HL-60 (cell line): Measurements from ENCODE around the gene CTNNA1.

ENCODE experiments used
- POLR2AphosphoS5 ChIP-seq: IDR thresholded peaks from 2 replicates; pipeline ENCODE4 v1.6.1; 2012; ENCODE audit warnings: low read depth
- TF ChIP-seq, protein P1 (sequence below): IDR thresholded peaks from one replicate; pipeline ENCODE4 v1.5.1; 2011; ENCODE audit warnings: low read length, control low read depth, inconsistent platforms; ENCODE audit not compliant: insufficient read depth

DNA sequence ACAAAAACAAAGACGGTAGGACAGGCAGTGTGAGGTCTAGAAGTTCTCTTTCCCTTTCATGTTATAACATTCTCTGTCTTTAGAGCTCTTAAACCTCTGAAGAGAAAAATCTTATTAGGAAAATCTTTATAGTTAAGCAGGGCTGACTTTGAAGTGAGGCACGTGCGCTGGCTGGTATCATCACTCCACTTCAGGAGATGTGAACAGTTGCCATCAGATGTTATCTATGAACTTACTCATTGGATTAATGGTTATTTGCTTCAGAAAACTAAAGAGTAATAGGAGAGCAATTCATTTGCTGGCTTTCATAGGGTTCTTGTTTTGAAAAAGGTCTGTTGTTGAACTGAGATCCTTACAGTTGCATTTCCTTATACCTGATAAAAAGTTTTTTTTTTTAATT lies 96.2 kb downstream of the CTNNA1 start:
- TF ChIP-seq, protein P1, sequence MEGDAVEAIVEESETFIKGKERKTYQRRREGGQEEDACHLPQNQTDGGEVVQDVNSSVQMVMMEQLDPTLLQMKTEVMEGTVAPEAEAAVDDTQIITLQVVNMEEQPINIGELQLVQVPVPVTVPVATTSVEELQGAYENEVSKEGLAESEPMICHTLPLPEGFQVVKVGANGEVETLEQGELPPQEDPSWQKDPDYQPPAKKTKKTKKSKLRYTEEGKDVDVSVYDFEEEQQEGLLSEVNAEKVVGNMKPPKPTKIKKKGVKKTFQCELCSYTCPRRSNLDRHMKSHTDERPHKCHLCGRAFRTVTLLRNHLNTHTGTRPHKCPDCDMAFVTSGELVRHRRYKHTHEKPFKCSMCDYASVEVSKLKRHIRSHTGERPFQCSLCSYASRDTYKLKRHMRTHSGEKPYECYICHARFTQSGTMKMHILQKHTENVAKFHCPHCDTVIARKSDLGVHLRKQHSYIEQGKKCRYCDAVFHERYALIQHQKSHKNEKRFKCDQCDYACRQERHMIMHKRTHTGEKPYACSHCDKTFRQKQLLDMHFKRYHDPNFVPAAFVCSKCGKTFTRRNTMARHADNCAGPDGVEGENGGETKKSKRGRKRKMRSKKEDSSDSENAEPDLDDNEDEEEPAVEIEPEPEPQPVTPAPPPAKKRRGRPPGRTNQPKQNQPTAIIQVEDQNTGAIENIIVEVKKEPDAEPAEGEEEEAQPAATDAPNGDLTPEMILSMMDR = no peak
- TF ChIP-seq POLR2AphosphoS5 = no peak
